HG02642 (cell line): ENCODE data around the gene MYCBP2.
A peak's percentile ranks its signal among the peaks of the same experiment; 100 is the strongest.

Source experiments
- ATAC-seq: cut with Tn5 transposase; IDR thresholded peaks from one replicate; pipeline ENCODE4 v1.9.1; 2021; ENCODE audit warnings: mild to moderate bottlenecking; ENCODE audit not compliant: unreplicated experiment, poor library complexity

The MYCBP2 gene

DNA sequence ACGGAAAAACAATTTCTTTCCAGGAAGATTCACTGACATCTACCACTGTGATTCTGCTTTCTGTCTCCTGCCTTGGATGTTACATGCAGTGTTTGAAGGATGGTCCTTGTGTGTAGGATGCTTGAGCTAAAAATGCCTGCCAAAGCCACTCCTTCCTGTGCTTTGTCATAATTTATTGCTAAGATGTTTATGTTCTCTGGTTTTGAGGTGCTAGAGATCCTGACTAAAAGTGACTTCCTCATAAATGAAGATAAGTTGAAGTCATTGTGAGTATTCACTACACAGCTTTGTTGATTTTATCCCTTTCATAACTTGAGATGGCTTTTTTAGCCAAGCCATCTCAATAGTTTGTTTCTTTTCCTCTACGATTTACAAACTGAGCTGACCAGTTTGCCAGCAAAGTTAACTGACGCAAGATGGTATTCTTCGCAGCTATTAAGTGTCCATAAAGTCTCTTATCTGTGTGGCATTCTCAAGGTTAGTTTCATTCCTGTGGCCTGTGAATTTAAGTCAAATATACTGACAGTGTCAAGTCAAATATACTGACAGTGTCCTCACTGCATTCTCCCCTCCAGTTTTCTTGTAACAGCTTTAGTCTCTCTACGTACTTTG lies 284.2 kb downstream of the MYCBP2 start:
- ATAC-seq: no peak

DNA sequence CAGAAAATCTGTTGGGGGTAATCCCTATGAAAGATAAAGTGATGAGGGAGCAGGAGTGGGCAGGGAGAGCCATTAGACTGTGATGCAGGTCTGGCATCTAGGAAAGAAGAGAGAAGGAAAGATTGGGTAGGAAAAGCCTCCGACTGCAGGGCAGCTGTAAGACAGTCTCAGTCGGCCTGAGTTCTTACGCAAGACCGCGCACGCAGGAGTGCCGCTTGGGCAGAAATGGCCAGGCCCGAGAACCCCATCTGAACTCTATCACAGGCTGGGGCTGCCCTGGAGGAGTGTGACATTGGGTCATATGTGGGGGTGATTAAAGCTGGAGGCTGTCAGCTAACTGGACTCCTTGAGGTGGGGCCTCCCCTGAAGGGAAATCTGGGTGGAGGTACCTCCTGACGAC lies 286.1 kb downstream of the MYCBP2 start:
- no peak for ATAC-seq

DNA sequence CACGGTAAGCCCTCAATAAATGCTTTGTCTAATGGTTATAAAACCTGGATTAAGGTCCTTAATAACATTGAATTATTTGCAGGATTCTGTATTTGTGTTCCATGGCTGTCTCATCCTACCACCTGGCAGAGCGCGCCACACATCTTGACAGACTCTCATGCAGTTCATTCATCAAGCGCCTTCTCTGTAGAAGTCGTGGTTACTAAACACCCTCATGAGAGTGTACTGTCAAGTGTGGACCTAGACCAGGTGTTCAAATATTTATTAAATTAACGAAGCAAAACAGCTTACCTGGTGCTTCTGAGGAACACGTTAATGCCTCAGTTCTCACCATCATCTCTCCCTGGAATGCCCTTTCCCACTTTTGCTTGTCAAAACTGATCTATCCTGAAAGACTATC lies 286.8 kb downstream of the MYCBP2 start:
- ATAC-seq: no peak

DNA sequence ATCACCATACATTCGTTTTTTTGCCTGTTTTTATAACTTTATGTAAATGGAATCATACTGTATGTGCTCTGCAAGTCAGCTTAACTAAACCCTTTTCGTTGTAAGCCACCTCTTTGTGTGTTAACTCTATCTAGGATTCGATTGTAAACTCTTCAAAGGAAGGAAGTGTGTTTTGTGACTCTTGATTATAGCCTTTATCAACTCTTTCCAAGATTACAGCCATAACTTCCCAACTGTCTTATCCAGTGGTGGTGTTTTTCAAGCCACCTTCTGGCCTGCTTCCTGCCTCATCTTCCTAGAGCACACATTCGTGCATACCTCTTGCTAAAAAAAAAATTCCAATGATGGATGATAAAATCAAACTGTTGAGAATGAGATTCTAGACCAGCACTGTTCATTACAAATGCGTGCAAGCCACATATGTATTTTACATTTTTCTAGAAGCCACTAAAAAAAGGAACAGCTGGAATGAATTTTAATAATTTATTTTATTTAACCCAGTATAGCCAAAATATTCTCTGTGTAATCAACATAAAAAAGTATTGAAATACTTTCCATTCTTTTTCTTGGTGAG lies 287.9 kb downstream of the MYCBP2 start:
- no peak for ATAC-seq

DNA sequence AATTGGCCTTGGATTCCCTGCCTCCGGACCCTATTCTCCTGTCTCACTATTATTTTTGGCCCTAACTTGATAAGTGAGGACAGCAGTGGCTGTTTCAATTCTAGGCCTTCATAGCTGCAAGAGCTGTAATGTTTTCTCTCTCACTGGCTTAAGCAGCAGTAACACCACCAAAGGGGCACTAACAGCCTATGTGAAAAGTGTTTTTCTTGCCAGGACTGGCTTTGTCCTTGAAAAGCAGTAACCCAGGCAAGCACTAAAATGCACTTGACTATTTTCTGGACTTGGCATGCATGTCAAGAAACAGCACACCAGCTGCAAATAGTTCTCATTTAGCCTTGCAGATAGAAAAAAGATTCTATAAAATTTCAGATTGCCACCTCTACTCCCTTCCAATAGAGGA lies 290.6 kb downstream of the MYCBP2 start:
- no peak for ATAC-seq

DNA sequence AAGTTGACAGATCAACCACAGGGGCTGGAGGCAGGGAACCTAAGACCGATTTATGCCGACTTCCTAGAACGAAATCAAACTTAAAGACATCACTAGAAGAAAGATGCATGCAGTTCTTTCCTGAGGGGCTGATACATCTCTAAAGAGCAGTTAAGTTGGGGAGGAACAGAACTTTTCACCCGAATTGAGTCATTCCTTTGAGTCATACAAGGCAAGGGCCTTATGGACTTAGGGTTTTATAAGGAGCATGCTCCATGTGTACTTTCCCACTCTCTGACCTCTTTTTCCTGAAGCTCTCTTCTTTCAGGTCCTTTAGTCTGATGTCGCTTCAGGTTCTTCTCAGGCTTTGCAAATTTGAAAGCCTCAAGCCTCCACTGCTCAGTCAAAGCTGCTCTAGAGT lies 292.0 kb downstream of the MYCBP2 start:
- ATAC-seq: no peak

DNA sequence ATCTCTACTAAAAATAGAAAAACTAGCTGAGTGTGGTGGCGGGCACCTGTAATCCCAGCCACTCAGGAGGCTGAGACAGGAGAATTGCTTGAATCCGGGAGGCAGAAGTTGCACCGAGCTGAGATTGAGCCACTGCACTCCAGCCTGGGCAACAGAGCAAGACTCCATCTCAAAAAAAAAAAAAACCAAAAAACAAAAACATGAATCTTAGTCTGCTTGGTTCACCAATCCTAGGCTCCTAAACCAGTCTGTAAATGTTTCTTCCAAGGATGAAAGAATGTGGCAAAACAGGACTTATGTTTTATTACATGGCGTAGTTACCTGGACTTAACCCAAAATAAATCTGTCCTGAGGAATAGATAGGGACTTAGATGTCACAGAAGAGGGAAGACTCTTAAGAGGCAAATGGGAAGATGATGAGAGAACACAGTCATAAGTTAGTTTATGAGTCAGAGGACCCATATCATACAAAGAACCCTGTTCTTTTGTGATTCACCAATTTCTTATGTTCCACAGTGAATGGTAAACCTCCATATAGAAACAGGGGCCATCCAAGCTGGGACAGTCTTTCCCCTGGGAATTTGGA lies 293.1 kb downstream of the MYCBP2 start:
- ATAC-seq: no peak

DNA sequence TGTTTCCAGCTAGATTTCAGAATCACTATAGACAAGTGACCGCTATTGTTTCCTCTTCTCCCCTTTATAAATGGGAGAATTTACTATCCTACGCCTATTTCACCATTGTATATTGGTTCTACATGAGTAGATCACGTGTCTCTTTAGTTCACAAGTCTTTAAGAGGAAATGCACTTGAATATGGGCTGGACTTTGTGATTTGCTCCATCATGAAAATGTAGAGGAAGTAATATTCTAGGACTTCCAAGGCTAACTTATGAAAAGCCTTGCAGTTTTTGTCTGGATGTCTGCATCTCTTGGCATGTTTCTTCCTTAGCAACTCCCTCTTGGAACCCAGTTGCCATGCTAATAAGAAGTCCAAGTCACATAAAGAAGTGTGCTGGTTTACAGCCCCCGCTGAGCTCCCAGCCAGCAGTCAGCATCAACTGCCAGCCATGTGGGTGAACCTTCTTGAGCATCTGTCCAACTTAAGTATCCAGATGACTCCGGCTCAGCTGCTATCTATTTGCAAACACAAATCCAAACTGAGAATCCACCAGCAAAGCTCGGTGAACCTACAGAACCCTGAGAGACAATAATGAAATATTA lies 295.1 kb downstream of the MYCBP2 start:
- ATAC-seq: no peak

DNA sequence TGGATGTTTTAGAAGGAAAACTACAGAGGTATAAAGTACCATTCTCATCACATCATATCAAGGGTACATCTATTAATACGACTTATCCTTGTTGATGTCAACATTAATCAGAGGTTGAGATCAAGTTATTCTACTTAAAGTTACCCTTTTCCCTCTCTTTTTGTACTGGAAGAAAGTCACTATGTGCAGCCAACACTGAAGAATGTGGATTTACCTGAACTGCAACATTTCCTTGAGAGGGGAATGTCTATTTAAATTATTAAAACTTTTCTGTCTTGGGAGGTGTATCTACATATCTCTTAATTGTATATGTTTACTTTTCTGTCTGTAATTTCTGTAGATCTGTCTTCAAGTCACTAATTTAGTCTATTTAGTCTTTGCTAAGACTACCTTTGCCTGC lies 297.5 kb downstream of the MYCBP2 start:
- no peak for ATAC-seq

DNA sequence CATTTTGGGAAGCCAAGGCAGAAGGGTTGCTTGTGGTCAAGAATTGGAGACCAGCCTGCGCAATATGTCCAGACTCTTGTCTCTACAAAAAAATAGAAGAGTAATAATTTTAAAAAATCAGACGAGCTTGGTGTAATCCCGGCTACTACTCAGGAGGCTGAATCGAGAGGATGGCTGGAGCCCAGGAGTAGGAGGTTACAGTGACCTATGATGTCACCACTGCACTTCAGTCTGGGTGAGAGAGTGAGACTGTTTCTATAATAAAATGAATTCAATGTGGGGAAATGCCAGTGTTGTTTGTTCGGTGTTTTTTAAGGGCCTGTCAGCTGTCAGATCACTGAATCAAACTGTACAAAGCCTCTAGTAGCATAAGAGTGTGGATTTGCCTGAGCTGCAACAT lies 298.7 kb downstream of the MYCBP2 start:
- no peak for ATAC-seq

DNA sequence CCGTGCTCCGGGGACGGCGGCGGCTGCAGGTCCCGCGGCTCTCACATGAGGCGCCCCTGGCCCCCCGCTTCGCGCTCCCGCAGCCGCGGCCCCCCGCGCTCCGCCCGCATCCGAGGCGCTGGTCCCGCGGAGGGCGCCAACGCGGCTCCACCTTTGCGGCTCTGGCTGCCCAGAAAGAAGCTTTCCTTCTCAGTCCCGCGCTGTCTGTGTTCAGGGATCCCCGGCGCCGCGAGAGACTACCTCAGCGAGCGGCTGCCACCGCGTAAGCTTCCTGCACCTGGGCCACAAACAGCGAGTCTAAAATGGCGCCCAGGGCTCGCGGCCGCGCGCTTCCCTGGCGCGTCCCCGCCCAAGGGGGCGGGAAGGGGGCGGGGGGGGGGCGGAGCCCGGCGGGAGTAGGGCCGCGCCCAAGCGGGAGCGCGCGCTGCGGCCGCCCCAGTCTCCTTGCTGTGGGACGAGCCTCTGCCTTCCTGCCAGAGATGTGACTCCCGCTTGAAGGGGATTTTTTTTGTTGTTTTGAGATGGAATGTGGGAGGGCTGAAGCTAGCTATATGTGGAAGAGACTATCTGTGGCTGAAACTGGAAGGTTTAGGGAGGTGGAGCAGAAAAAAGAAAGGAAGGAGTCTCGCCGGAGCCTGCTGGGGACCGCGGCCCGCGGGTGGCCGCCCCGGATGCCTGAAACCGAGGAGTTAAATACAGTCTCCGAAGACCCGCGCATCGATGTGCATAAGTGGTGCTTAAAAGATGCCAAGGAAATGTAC lies 299.9 kb downstream of the MYCBP2 start, which contains the start of gene FBXL3:
TSS of gene FBXL3 (minus strand) at position 299 of the 761 bp plus-strand sequence. CDS start 5,299 bp downstream, outside the sequence.
- ATAC-seq: peak; percentile 68

DNA sequence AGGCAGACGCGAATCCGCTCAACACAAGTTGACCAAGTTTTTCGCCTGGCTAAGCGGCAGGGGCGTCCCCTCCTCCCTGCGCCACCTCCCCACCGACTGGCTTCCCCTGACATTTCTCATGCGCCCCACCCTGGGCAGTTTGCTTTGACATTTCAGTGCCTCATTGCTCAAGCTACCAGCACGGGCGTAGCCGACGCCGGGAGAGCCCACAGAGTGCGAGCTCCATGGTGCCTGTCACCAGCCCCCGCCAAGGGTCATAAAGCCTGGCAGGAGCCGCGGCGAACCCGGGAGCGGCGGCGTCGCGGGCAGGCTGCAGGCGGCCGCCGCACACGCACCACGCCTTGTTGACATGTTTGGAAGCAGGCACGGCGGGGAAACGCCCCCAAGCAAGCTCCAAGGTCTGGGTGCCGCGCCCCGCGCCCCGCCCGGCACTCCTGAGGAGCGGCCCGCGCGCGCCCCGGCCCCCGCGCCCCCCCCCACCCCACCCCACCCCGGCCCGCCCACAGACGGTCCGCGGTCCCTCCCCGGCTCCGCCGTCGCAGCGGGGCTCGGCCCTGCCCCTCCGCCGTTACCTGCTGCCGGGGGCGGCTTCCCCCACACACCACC lies 300.5 kb downstream of the MYCBP2 start:
- ATAC-seq: peak; percentile 57

DNA sequence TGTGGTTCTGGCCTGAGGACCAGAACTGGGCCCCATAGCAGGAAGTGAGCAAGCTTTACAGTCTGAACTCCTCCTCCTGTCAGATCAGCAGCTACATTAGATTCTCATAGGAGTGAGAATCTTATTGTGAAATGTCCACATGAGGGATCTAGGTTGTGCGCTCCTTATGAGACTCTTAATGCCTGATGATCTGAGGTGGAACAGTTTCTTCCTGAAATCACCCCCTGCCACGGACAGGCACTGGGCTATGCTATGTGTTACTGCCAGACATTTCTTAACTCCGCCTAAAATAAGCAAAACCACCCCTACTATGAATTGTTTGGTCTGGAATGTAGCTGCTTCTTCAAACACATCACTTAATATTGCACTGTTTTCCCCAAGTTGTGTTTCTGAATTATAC lies 304.6 kb downstream of the MYCBP2 start:
- ATAC-seq: no peak

DNA sequence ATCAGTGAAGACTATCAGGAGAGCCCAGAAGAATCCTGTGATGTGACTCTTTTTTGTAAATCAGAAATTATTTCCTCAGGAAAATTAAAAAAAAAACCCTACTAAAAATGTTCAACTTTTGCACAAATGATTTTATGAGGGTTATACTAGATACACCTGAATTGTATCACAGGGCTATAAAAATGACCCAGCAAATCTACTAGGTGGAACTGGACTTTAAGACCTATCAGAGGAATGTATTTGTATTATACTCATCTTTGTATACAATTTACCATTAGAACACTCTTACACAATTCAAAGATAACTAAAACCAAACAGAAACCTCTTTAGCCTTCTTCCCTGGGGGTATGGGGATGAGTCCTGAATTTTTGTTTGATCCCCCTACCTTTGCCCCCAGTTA lies 307.1 kb downstream of the MYCBP2 start:
- ATAC-seq: no peak

DNA sequence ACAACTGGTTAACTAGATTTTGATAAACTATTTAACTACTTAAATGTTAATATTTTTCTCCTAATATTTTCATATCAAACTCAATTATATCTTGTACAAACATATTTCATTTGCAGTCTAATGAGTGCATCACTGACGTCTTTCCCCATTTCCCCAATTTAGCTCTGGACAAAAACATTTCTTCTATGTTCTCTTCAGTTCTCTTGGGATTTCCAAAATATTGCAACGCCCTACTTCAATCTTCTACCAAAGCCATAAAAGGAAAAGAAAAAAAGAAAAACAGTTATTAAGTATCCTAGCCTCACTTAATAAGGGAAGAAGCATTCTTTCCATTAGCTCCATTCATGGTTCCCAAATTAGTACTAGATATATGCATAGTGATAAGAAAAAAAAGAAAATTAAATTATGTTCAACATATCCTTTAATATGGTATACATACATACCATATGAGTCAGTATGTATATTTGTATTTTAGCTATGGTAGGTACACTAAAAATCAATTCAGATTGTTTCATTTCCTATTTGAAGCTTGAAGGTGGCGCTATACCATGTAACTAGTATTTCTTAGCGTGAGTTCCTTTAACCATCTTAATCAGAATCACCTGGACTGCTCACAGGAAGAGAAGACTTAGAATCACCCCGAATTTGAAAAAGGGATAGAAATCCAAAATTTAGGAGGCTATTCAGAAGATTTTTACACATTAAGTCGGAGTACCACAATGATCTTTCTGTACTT lies 309.8 kb downstream of the MYCBP2 start:
- no peak for ATAC-seq

DNA sequence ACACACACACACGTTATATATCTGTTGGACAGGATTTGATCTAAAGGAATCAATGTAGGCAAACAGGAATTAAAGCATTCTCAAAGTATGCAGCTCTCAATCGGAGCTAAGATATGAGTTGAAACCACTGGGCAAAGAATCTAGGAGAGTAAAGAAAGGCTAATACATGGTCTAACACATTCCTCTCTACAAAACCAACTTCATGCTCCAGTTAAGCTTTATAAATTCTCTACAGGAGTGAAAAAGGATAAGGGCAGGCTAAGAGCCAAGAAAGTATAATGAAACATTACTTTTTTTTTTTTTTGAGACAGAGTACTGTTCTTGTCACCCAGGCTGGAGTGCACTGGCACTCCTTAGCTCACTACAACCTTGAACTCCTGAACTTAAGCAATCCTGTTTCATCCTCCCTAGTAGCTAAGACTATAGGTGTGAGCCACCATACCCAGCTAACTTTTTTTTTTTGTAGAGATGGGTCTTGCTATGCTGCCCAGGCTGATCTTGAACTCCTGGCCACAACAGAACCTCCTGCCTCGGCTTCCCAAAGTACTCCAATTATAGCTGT lies 310.6 kb downstream of the MYCBP2 start:
- no peak for ATAC-seq

DNA sequence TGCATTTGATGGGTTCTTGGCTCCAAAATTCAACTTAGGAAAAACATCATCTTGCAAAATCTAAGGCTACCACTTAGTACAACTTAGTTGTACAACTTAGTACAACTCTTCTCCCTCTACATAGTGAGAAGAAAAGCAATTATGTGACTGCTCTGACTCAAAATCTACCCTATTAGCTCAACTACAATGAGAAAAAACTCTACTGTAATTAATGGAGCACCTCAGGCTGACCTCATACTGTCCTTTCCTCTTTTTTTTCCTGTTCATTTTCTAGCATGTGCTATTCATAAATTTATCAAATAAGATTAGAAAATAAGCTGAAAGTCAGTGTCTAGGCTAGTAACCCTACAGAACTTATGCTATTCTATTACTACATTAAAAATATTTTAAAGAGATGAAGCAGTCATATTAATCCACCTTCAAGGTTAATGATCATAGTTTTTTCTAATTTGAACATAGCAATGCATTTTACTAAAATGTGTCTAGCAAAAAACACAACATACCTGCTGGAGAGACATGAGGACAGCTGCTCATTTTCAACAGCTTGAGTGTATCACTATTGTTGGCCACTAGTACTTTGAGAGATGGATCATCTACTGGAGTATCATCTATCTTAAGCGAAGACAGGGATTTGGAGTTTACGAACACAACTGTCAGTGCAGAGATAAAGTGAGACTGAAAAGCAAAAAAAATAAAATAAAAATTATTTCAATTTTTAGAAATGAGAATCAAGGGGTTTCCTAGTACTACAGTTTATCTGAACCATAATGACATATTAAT lies 311.8 kb downstream of the MYCBP2 start:
- ATAC-seq: no peak

DNA sequence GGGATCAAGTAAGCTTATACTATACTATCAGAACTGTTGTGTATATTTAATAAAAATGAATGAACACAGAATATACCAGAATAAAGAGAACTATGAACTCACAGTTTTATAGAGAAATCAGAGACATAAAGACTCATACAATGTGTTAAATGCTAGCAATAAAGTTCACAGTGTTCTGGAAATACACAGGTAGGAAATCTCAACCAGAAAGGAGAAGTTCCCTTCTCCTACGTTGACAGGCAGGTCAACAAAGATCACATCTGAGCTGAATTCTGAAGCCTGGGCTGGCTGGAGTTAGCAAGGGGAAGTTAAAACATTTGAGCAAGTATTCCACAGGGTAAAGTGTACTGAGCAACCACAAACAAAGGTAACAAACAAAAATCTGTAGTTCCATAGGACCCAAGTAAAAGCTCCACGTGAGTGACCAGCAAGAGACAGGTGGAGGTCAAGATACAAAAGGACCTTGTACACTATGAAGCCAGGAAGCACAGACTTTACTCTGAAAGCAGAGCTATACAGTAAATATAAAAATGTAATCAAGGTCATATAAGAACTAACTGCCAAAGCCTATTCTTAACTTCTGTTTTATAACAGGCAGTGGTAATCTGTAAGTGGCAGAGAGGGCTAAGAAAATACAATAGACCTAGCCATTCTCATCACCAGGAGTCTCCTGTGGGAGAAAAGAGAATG lies 312.9 kb downstream of the MYCBP2 start:
- no peak for ATAC-seq
